GM23338 (cell line): ENCODE data around the gene EHD4. TPM values are rescaled to one million over a fixed set of nuclear protein-coding genes. Genes with fewer than 3 reads are reported as not detected.
A peak's percentile ranks its signal among the peaks of the same experiment; 100 is the strongest.

Source experiments
- ATAC-seq: fragments of 200-7000 bp; cut with Tn5 transposase; 3 replicates; pipeline ENCODE4 v1.9.1; 2020
- DNase-seq: peaks from one replicate; pipeline ENCODE4 v3.0.0-alpha.2; 2015; ENCODE audit warnings: low spot score
- H2AFZ ChIP-seq: fragments of 200-600 bp; sonication (generic); 2 replicates; pipeline ENCODE4 v1.8.0; 2016; ENCODE audit warnings: antibody characterized with exemption, mild to moderate bottlenecking, moderate library complexity
- H3F3A ChIP-seq: fragments of 200-600 bp; sonication (generic); replicated peaks from 2 replicates; pipeline ENCODE4 v1.8.0; 2017; ENCODE audit warnings: antibody characterized with exemption, mixed run types, low read depth
- H3K27ac ChIP-seq: fragments of 200-600 bp; sonication (generic); 2 replicates; pipeline ENCODE4 v1.6.1; 2016; ENCODE audit warnings: low read depth
- H3K27me3 ChIP-seq: fragments of 200-600 bp; sonication (generic); 2 replicates; pipeline ENCODE4 v1.8.0; 2016; ENCODE audit warnings: mild to moderate bottlenecking, mixed run types, moderate library complexity; ENCODE audit not compliant: insufficient read depth
- H3K36me3 ChIP-seq: fragments of 200-600 bp; sonication (generic); 2 replicates; pipeline ENCODE4 v1.8.0; 2016; ENCODE audit warnings: mild to moderate bottlenecking; ENCODE audit not compliant: insufficient read depth
- H3K4me1 ChIP-seq: fragments of 200-600 bp; sonication (generic); 2 replicates; pipeline ENCODE4 v1.8.0; 2016; ENCODE audit warnings: mild to moderate bottlenecking, moderate library complexity; ENCODE audit not compliant: insufficient read depth
- H3K4me2 ChIP-seq: fragments of 200-600 bp; sonication (generic); 2 replicates; pipeline ENCODE4 v1.7.1; 2017; ENCODE audit warnings: mixed run types
- H3K4me3 ChIP-seq: fragments of 200-600 bp; sonication (generic); 2 replicates; pipeline ENCODE4 v1.6.1; 2016; ENCODE audit warnings: mixed run types
- H3K79me2 ChIP-seq: fragments of 200-600 bp; sonication (generic); replicated peaks from 2 replicates; pipeline ENCODE4 v1.8.0; 2017; ENCODE audit warnings: mild to moderate bottlenecking; ENCODE audit not compliant: insufficient read depth
- H3K9me2 ChIP-seq: fragments of 200-600 bp; sonication (generic); 2 replicates; pipeline ENCODE4 v1.8.0; 2017; ENCODE audit not compliant: insufficient read depth
- H4K20me1 ChIP-seq: fragments of 200-600 bp; sonication (generic); replicated peaks from 2 replicates; pipeline ENCODE4 v1.8.0; 2017; ENCODE audit warnings: mild to moderate bottlenecking; ENCODE audit not compliant: insufficient read depth
- H3K27ac Mint-ChIP-seq: 2 replicates; pipeline ENCODE4 v1.8.0; 2020; ENCODE audit warnings: inconsistent platforms, mild to moderate bottlenecking, moderate library complexity, mixed read lengths
- H3K27me3 Mint-ChIP-seq: 3 replicates; pipeline ENCODE4 v1.8.0; 2022; ENCODE audit warnings: low read depth, mild to moderate bottlenecking, moderate library complexity, mixed read lengths, inconsistent platforms; ENCODE audit not compliant: insufficient read depth, poor library complexity
- H3K36me3 Mint-ChIP-seq: 3 replicates; pipeline ENCODE4 v1.8.0; 2021; ENCODE audit warnings: low read depth, mild to moderate bottlenecking, inconsistent platforms, moderate library complexity, mixed read lengths
- H3K4me1 Mint-ChIP-seq: 3 replicates; pipeline ENCODE4 v1.8.0; 2020; ENCODE audit warnings: mild to moderate bottlenecking, inconsistent platforms, mixed read lengths
- H3K4me3 Mint-ChIP-seq: 3 replicates; pipeline ENCODE4 v1.8.0; 2021; ENCODE audit warnings: moderate library complexity, mild to moderate bottlenecking, inconsistent platforms, mixed read lengths
- H3K9me3 Mint-ChIP-seq: 3 replicates; pipeline ENCODE4 v1.8.0; 2020; ENCODE audit warnings: moderate library complexity, mild to moderate bottlenecking, inconsistent platforms, mixed read lengths
- CTCF ChIP-seq, 2 experiments: fragments of 200-600 bp in 1 of 2; sonication (generic) in 1 of 2; conservative IDR thresholded peaks; 2 replicates each; pipeline versions ENCODE4 v1.5.1 to v1.6.1; 2016 to 2017; ENCODE audit warnings: antibody characterized with exemption in 2 of 2, low read depth in 2 of 2, mild to moderate bottlenecking in 2 of 2, moderate library complexity in 1 of 2
- ETS1 ChIP-seq: IDR thresholded peaks from 2 replicates; pipeline ENCODE4 v1.6.1; 2016; ENCODE audit warnings: antibody characterized with exemption
- JUNB ChIP-seq: IDR thresholded peaks from one replicate; pipeline ENCODE4 v1.6.1; 2016; ENCODE audit warnings: antibody characterized with exemption; ENCODE audit not compliant: unreplicated experiment
- NANOG ChIP-seq: IDR thresholded peaks from 2 replicates; pipeline ENCODE4 v1.6.1; 2016; ENCODE audit warnings: antibody characterized with exemption, borderline replicate concordance
- POLR2AphosphoS5 ChIP-seq: IDR thresholded peaks from 2 replicates; pipeline ENCODE4 v1.6.1; 2016; ENCODE audit warnings: antibody characterized with exemption, low read depth
- REST ChIP-seq: IDR thresholded peaks from one replicate; pipeline ENCODE4 v1.6.1; 2018; ENCODE audit warnings: antibody characterized with exemption; ENCODE audit not compliant: unreplicated experiment
- STAT1 ChIP-seq: IDR thresholded peaks from one replicate; pipeline ENCODE4 v1.6.1; 2016; ENCODE audit warnings: antibody characterized with exemption; ENCODE audit not compliant: unreplicated experiment
- ZNF331 ChIP-seq: fragments of 250-450 bp; sonication (Bioruptor Pico); IDR thresholded peaks from 2 replicates; pipeline ENCODE4 v1.5.0; 2020; ENCODE audit warnings: low read depth, mild to moderate bottlenecking, moderate library complexity
- polyA plus RNA-seq: library from polyadenylated mRNA; unstranded; fragments of >200 nt; fragmentation: Nextera tagmentation; extraction: Ambion mirVana; gene quantifications from 2 replicates; pipeline ENCODE4 v1.2.1, GENCODE V29; 2016
- total RNA-seq: library from RNA; depleted of rRNA; stranded (reverse); fragments of >200 nt; shearing (Covaris generic); gene quantifications from 2 replicates; pipeline ENCODE4 v1.2.3, GENCODE V29; 2014

Gene EHD4
- total and polyA plus RNA-seq, 2 experiments from 2014 or later, result 13.0 to 31.0 TPM

GRCh38 chr15:41892621-41893421, 79.5 kb downstream of the EHD4 start:
- no peaks in the 10 kb centered on the region for H4K20me1 ChIP-seq
- Mint-ChIP-seq H3K27ac (no peak overlapping the region), H3K9me3 (no peaks in the 10 kb centered on the region), H3K36me3 (no peaks in the 10 kb centered on the region), H3K4me3 (no peak overlapping the region), H3K4me1 (no peaks in the 10 kb centered on the region; the same call in 2 of the 3 replicates), H3K27me3 (peaks cover 12% of the 10 kb centered on the region)
- no peak overlapping the region for H3K27ac ChIP-seq
- H3K4me2 ChIP-seq, result no peak overlapping the region
- ATAC-seq (peak; percentile 15), DNase-seq (no peak)
- H3K4me3 ChIP-seq, result no peak overlapping the region
- TF ChIP-seq NANOG (no peak), JUNB (no peak), STAT1 (no peak)
- no peaks in the 10 kb centered on the region for H3K4me1 ChIP-seq
- no peak overlapping the region for H2AFZ ChIP-seq
- no peaks in the 10 kb centered on the region for H3K27me3 ChIP-seq
- H3F3A ChIP-seq, result no peaks in the 10 kb centered on the region
- no peaks in the 10 kb centered on the region for H3K79me2 ChIP-seq
- H3K36me3 ChIP-seq, result no peaks in the 10 kb centered on the region
- H3K9me2 ChIP-seq, result no peaks in the 10 kb centered on the region

GRCh38 chr15:41891946-41892345, 80.4 kb downstream of the EHD4 start:
- H3K36me3 Mint-ChIP-seq, result no peaks in the 10 kb centered on the region
- H3K4me3 Mint-ChIP-seq, result no peak overlapping the region
- H3K4me3 ChIP-seq, result no peak overlapping the region
- no peaks in the 10 kb centered on the region for H3F3A ChIP-seq
- H3K4me1 ChIP-seq, result no peaks in the 10 kb centered on the region
- no peaks in the 10 kb centered on the region for H3K79me2 ChIP-seq
- peaks cover 10% of the 10 kb centered on the region for H3K27me3 Mint-ChIP-seq
- no peak overlapping the region for H3K27ac ChIP-seq
- H3K36me3 ChIP-seq, result no peaks in the 10 kb centered on the region
- no peaks in the 10 kb centered on the region; the same call in 2 of the 3 replicates for H3K4me1 Mint-ChIP-seq
- no peaks in the 10 kb centered on the region for H4K20me1 ChIP-seq
- DNase-seq (no peak), ATAC-seq (no peak)
- H3K27ac Mint-ChIP-seq, result no peak overlapping the region
- no peak overlapping the region for H3K4me2 ChIP-seq
- no peak overlapping the region for H2AFZ ChIP-seq
- H3K27me3 ChIP-seq, result no peaks in the 10 kb centered on the region
- H3K9me2 ChIP-seq, result no peaks in the 10 kb centered on the region
- H3K9me3 Mint-ChIP-seq, result no peaks in the 10 kb centered on the region
- TF ChIP-seq NANOG (no peak), ETS1 (no peak), ZNF331 (CRISPR knock-in tag) (no peak), POLR2AphosphoS5 (no peak), JUNB (no peak), REST (no peak), CTCF (conservative IDR thresholded peaks at IDR 0.05; ENCODE audit: low read depth in 2 of 2) (no peak)
